ENCODE data around the gene PIK3R3.
"Not testable (repeated sequence)": the region's sequence is repeated elsewhere in the genome, so short reads cannot be mapped to it uniquely, and the experiment has no call there.

Gene PIK3R3

GRCh38 chr1:46061146-46061545 is 71.3 kb downstream of the PIK3R3 start:
- no peak for DNase-seq

GRCh38 chr1:46058936-46059335 is 73.5 kb downstream of the PIK3R3 start:
- DNase-seq: no peak

- DNase-seq: no peak
Observed at GRCh38 chr1:46057781-46058180, 74.6 kb downstream of the PIK3R3 start.

- DNase-seq: not testable (repeated sequence)
Observed at GRCh38 chr1:46057215-46057614, 75.2 kb downstream of the PIK3R3 start.

GRCh38 chr1:46056325-46056724 is 76.1 kb downstream of the PIK3R3 start:
- DNase-seq: no peak

GRCh38 chr1:46053734-46054133 is 78.7 kb downstream of the PIK3R3 start:
- no peak for DNase-seq

GRCh38 chr1:46044116-46044515 is 88.3 kb downstream of the PIK3R3 start:
- DNase-seq: no peak

GRCh38 chr1:46043458-46044017 is 88.9 kb downstream of the PIK3R3 start:
- DNase-seq: no peak

GRCh38 chr1:46041974-46042373 is 90.5 kb downstream of the PIK3R3 start:
- DNase-seq: no peak

GRCh38 chr1:46041551-46041950 is 90.9 kb downstream of the PIK3R3 start:
- no peak for DNase-seq

GRCh38 chr1:46039571-46040052 is 92.8 kb downstream of the PIK3R3 start:
- DNase-seq: no peak

GRCh38 chr1:46036894-46037839 is 95.3 kb downstream of the PIK3R3 start:
- DNase-seq: peak; percentile 86

- no peak for DNase-seq
Observed at GRCh38 chr1:46034601-46035516, 97.6 kb downstream of the PIK3R3 start.

- no peak for DNase-seq
Observed at GRCh38 chr1:46030876-46031660, 101.4 kb downstream of the PIK3R3 start.

- DNase-seq: no peak
Observed at GRCh38 chr1:46030074-46030870, 102.2 kb downstream of the PIK3R3 start.

- no peak for DNase-seq
Observed at GRCh38 chr1:46027788-46028573, 104.4 kb downstream of the PIK3R3 start.

- no peak for DNase-seq
Observed at GRCh38 chr1:46026531-46026930, 105.9 kb downstream of the PIK3R3 start.

- no peak for DNase-seq
Observed at GRCh38 chr1:46021046-46021996, 111.1 kb downstream of the PIK3R3 start.

- no peak for DNase-seq
Observed at GRCh38 chr1:46020010-46020409, 112.4 kb downstream of the PIK3R3 start.

Data from activated CD4-positive, CD25-positive, alpha-beta regulatory T cell treated with anti-CD3 and anti-CD28 coated beads, Interleukin-2, amount 50 U/mL, for 72 hours (primary cell).